Astrocyte of the cerebellum (primary cell): ENCODE data around the gene SIAH1.

Source experiments
- DNase-seq: peaks from one replicate; pipeline ENCODE4 v3.0.0-alpha.2; 2011; ENCODE audit warnings: low read depth
- H3K4me3 ChIP-seq: 2 replicates; pipeline ENCODE4 v1.5.1; 2011; ENCODE audit warnings: mild to moderate bottlenecking, low read depth, low read length, moderate library complexity
- in situ Hi-C: cut with HindIII; loops from 2 replicates; pipeline ENCODE4 v1.10.0; 2017; ENCODE audit warnings: low sequenced_read_pairs
- TF ChIP-seq, protein P1 (sequence below): IDR thresholded peaks from 2 replicates; pipeline ENCODE4 v1.5.1; 2012; ENCODE audit warnings: low read length, low read depth, moderate library complexity, mild to moderate bottlenecking; ENCODE audit errors: missing control alignments

The SIAH1 gene

DNA sequence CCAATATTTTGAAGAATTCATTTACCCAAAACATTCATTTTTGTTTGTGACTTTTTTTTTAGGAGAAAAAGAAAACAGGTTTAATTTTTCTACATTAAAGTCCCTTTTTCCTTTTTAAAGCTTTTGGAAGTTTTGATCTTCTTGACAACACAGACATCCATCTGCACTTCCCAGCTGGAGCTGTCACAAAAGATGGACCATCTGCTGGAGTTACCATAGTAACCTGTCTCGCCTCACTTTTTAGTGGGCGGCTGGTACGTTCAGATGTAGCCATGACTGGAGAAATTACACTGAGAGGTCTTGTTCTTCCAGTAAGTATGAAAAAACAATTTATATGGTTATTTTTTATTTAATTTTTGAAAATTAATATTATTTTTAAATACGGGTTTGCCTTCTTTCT, 37.2 kb downstream of the SIAH1 start:
- no peak for DNase-seq
- H3K4me3 ChIP-seq: no peak overlapping the region
- TF ChIP-seq, protein P1, sequence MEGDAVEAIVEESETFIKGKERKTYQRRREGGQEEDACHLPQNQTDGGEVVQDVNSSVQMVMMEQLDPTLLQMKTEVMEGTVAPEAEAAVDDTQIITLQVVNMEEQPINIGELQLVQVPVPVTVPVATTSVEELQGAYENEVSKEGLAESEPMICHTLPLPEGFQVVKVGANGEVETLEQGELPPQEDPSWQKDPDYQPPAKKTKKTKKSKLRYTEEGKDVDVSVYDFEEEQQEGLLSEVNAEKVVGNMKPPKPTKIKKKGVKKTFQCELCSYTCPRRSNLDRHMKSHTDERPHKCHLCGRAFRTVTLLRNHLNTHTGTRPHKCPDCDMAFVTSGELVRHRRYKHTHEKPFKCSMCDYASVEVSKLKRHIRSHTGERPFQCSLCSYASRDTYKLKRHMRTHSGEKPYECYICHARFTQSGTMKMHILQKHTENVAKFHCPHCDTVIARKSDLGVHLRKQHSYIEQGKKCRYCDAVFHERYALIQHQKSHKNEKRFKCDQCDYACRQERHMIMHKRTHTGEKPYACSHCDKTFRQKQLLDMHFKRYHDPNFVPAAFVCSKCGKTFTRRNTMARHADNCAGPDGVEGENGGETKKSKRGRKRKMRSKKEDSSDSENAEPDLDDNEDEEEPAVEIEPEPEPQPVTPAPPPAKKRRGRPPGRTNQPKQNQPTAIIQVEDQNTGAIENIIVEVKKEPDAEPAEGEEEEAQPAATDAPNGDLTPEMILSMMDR: no peak
- in situ Hi-C loops: no loop called here

DNA sequence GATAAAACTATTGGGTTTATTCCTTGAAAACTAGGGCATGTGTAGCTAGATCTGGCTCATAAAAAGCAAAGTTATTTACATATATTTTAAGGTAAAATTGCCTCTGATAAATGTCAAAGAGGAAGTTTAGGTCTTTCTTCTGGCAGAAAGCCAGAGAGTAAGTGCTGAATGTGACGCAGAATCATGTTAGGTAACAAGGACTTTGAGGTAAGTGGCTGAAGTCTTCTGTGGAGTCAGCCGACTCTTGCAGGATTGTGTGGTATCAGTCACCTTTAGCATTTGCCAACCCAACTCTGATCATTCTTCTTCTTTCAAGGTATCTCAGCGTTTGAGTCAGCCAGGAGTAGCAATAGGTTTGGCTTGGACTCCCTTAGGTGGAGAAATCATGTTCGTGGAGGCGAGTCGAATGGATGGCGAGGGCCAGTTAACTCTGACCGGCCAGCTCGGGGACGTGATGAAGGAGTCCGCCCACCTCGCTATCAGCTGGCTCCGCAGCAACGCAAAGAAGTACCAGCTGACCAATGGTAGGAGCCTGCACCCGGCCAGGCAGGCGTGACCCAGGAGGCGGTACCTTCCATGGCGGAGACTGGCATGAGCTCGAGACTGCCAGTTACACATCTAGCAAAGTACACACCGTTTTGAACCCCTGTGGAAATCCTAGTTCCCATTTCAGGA, 37.9 kb downstream of the SIAH1 start:
- no peak overlapping the region for H3K4me3 ChIP-seq
- no peak for DNase-seq
- TF ChIP-seq, protein P1: no peak
- in situ Hi-C loops: no loop called here

DNA sequence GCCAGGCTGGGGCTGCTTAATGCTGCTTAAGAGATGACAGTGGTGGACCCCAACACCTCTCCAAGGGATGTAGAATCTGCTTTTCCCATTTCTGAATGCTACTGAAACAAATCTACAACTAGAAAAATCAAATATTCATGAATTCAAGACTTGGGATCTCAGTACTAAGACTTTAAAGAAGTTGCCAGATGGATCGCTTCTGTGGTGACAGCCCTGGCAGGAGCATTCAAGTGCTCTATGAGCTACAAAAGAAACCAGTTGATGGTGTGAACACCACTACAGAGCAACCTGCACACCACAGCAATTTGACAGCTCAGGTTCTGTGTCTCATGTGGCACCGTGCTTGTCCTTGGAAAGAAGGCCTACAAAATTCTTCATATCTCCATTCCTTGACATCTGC, 42.6 kb downstream of the SIAH1 start:
- no peak overlapping the region for H3K4me3 ChIP-seq
- in situ Hi-C loops: no loop called here
- no peak for DNase-seq
- TF ChIP-seq, protein P1: no peak

DNA sequence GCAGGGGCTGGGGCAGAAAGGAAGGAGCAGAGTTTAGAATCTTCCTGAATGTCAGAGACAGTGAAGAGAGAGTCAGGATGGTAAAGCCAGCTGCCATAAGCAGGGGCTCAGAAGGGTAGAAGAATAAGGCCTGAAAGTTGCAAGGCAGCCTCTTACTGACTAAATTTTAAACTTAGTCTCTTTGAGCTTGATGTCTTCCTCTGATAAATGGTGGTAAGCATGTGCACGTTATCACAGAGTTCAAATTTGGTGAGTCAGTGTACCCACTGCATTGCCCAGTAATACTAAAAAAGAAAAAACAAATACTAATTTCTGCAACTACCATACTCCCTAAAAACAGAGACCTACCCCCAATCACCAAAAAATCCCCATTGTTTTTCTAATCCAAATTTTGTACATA, 45.2 kb downstream of the SIAH1 start:
- H3K4me3 ChIP-seq: no peak overlapping the region
- TF ChIP-seq, protein P1: no peak
- DNase-seq: no peak
- in situ Hi-C loops: no loop called here

DNA sequence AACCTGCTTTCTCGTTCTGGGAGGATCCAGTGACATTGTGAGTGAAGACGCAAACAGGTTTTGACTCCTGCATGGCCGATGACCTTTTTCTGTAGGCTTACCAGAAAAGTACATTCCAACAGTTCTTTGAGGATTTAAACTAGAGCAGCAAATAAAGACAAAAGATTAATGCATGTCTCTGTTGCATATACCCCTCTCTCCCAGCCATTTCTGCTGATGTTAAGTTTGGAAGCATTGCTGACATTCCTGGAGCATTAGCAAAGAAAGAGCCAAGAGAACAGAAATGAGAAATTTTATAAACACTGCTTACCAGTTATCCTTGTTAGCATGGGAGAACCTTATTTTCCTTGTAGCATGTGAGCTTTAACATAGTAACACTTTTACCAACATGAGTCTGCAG, 49.3 kb downstream of the SIAH1 start:
- TF ChIP-seq, protein P1: no peak
- DNase-seq: peak; percentile 24
- in situ Hi-C loops: no loop called here
- no peak overlapping the region for H3K4me3 ChIP-seq

DNA sequence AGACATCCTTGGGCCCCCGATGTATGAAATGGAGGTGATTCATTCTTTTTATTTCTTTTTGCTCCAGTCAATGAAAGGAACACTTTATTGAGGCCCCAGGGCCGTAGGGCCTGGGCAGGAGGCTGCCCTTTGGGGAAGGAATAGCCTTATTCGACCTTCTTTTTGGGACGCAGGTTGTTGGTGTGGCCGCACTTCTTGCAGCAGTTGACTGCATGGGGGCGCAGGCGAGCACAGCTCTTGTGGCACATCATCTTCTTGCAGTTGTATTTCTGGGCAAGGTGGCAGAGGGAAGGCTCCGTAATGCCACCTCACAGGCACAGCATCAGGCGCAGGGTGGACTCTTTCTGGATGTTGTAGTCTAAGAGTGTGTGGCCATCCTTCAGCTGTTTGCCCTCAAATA, 50.9 kb downstream of the SIAH1 start:
- DNase-seq: no peak
- in situ Hi-C loops: no loop called here
- TF ChIP-seq, protein P1: no peak
- H3K4me3 ChIP-seq: no peak overlapping the region
